ENCODE measurements around the gene SLC2A4RG. TPM values are rescaled to one million over a fixed set of nuclear protein-coding genes. Genes with fewer than 3 reads are reported as not detected.

The SLC2A4RG gene
- total RNA-seq, 2 donors from 2014 or later, result 69.3 to 108 TPM

DNA sequence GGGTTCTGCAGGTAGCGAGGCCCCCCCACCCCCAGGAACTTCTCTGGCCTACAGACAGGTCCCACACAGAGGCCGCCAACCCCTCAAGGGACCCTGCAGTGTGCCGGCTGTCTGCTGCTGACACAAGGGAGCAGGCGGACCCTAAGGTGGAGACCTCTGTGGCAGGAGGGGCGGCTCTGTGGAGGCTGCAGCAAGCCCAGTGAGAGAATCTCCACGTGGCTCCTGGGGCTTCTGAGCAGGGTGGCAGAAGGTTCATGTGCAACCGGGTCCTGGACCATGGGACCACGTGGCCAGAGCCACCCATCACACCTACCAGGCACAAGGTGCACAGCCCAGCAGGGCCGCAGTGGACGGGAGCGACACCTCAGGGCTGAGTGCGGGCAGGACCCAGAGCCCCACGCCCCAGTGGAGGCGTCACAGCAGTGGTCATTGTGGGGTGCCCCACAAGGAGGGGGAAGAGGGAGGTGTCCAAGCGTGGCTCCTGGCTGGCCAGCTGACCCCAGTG is 36.1 kb upstream of the SLC2A4RG start:
- H3K27ac ChIP-seq (ENCODE audit: low read depth, low read length), result no peak overlapping the region
- whole genome bisulfite sequencing, 2 experiments (ENCODE audit: insufficient coverage in 1 of 2, insufficient read length in 1 of 2), result 93 to 98% methylated on average over 11 to 15 of the region's 15 CpGs
- Mint-ChIP-seq H3K9me3 (no peaks in the 10 kb centered on the region), H3K36me3 (ENCODE audit: low read depth) (peaks cover 26% of the 10 kb centered on the region), H3K27me3 (ENCODE audit: insufficient read depth) (no peaks in the 10 kb centered on the region), H3K4me1 (peaks cover 6% of the 10 kb centered on the region), H3K27ac (no peak overlapping the region), H3K4me3 (no peak overlapping the region)
- H3K9ac ChIP-seq (ENCODE audit: extremely low read depth, low read length, poor library complexity, severe bottlenecking), result no peak overlapping the region
- H3K4me1 ChIP-seq (ENCODE audit: control insufficient read depth, insufficient read depth, low read length), result peaks cover 5% of the 10 kb centered on the region
- peaks cover 24% of the 10 kb centered on the region for H3K36me3 ChIP-seq (ENCODE audit: control insufficient read depth, insufficient read depth, low read length)
- H3K4me3 ChIP-seq (ENCODE audit: low read length), result no peak overlapping the region
- H3K9me3 ChIP-seq (ENCODE audit: control insufficient read depth, low read length), result no peaks in the 10 kb centered on the region
- DNase-seq, result no peak
- TF ChIP-seq, protein P1, sequence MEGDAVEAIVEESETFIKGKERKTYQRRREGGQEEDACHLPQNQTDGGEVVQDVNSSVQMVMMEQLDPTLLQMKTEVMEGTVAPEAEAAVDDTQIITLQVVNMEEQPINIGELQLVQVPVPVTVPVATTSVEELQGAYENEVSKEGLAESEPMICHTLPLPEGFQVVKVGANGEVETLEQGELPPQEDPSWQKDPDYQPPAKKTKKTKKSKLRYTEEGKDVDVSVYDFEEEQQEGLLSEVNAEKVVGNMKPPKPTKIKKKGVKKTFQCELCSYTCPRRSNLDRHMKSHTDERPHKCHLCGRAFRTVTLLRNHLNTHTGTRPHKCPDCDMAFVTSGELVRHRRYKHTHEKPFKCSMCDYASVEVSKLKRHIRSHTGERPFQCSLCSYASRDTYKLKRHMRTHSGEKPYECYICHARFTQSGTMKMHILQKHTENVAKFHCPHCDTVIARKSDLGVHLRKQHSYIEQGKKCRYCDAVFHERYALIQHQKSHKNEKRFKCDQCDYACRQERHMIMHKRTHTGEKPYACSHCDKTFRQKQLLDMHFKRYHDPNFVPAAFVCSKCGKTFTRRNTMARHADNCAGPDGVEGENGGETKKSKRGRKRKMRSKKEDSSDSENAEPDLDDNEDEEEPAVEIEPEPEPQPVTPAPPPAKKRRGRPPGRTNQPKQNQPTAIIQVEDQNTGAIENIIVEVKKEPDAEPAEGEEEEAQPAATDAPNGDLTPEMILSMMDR (conservative IDR thresholded peaks at IDR 0.05), result no peak
- no peaks in the 10 kb centered on the region for H3K27me3 ChIP-seq (ENCODE audit: control insufficient read depth, insufficient read depth, low read length, poor library complexity, severe bottlenecking)

DNA sequence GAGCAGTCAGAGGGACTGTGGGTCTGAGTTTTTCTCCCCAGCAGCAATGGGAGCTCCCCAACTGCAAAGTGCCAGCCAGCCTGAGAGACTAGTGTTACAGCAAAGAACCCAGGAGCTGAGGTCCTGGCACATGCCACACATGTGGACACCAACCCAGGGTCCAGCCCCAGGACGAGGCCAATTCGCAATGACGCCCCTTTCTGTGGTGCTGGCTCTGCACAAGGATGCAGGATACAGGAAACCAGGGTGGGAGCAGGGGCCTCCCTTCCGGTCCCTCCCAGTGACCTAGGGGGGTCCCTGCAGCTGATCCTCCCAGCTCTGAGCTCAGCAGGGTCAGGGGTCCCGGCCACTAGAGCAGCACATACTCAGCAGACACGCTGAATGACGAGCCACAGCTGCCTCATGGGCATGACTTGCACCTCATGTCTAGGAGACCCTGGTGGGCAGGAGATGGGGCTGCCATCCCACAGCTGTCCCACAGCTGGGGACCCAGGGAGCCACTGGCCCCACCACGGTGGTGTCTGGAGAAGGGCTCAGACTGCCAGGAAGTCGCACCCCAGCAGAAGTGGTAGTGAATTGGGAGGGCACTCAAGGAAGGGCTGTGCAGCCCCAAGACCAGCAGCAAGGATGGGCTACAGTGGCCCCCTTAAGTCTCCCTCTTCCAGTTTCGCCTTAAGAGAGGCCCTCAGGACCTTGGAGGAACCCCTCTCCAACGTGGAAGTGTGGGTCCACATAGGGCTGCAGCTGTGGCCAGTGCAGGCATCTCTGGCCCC is 35.4 kb upstream of the SLC2A4RG start:
- Histone ChIP-seq H3K4me1 (ENCODE audit: control insufficient read depth, insufficient read depth, low read length) (peaks cover 11% of the 10 kb centered on the region), H3K4me3 (ENCODE audit: low read length) (no peak overlapping the region), H3K9ac (ENCODE audit: extremely low read depth, low read length, poor library complexity, severe bottlenecking) (no peak overlapping the region), H3K27me3 (ENCODE audit: control insufficient read depth, insufficient read depth, low read length, poor library complexity, severe bottlenecking) (no peaks in the 10 kb centered on the region), H3K27ac (ENCODE audit: low read depth, low read length) (no peak overlapping the region), H3K36me3 (ENCODE audit: control insufficient read depth, insufficient read depth, low read length) (peaks cover 25% of the 10 kb centered on the region), H3K9me3 (ENCODE audit: control insufficient read depth, low read length) (no peaks in the 10 kb centered on the region)
- Mint-ChIP-seq H3K4me3 (no peak overlapping the region), H3K9me3 (no peaks in the 10 kb centered on the region), H3K36me3 (ENCODE audit: low read depth) (peaks cover 31% of the 10 kb centered on the region), H3K27me3 (ENCODE audit: insufficient read depth) (no peaks in the 10 kb centered on the region), H3K4me1 (peaks cover 9% of the 10 kb centered on the region), H3K27ac (no peak overlapping the region)
- TF ChIP-seq, protein P1 (conservative IDR thresholded peaks at IDR 0.05), result no peak
- 94 to 96% methylated on average over 10 to 11 of the region's 11 CpGs for whole genome bisulfite sequencing, 2 experiments (ENCODE audit: insufficient coverage in 1 of 2, insufficient read length in 1 of 2)
- DNase-seq, result no peak

DNA sequence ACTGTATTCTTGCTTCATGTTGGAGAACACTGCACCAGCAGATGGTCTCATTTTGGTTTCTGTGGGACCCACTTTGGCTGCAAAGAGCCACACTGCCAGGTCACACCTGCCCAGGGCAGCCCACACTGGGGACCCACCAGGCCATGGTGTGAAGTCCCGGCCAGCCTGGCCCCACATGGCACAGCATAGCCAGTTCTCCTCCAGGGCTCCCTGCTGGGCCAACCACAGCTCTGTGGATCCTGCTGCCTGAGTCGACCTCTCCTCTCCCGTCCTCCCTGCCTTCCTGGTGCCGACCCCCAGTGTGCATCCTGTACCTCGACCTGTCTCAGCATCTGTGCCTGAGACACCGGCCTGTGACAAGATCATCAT is 34.8 kb upstream of the SLC2A4RG start:
- 86 to 90% methylated on average over 6 of the region's 6 CpGs for WGBS, 2 experiments (ENCODE audit: insufficient coverage in 1 of 2, insufficient read length in 1 of 2)
- H3K27me3 ChIP-seq (ENCODE audit: control insufficient read depth, insufficient read depth, low read length, poor library complexity, severe bottlenecking), result no peaks in the 10 kb centered on the region
- H3K9me3 ChIP-seq (ENCODE audit: control insufficient read depth, low read length), result no peaks in the 10 kb centered on the region
- no peak overlapping the region for H3K4me3 ChIP-seq (ENCODE audit: low read length)
- no peaks in the 10 kb centered on the region for H3K27me3 Mint-ChIP-seq (ENCODE audit: insufficient read depth)
- H3K36me3 Mint-ChIP-seq (ENCODE audit: low read depth), result peaks cover 35% of the 10 kb centered on the region
- TF ChIP-seq, protein P1 (conservative IDR thresholded peaks at IDR 0.05), result no peak
- peaks cover 12% of the 10 kb centered on the region for H3K4me1 ChIP-seq (ENCODE audit: control insufficient read depth, insufficient read depth, low read length)
- H3K9me3 Mint-ChIP-seq, result no peaks in the 10 kb centered on the region
- peaks cover 29% of the 10 kb centered on the region for H3K36me3 ChIP-seq (ENCODE audit: control insufficient read depth, insufficient read depth, low read length)
- no peak overlapping the region for H3K4me3 Mint-ChIP-seq
- H3K27ac ChIP-seq (ENCODE audit: low read depth, low read length), result no peak overlapping the region
- H3K27ac Mint-ChIP-seq, result no peak overlapping the region
- DNase-seq, result no peak
- H3K4me1 Mint-ChIP-seq, result peaks cover 9% of the 10 kb centered on the region
- H3K9ac ChIP-seq (ENCODE audit: extremely low read depth, low read length, poor library complexity, severe bottlenecking), result no peak overlapping the region
